A549 (cell line): ENCODE measurements around the gene UTF1. TPM values are rescaled to one million over a fixed set of nuclear protein-coding genes. Genes with fewer than 3 reads are reported as not detected.

Experiments
- ATAC-seq, 2 experiments: fragments of 200-7000 bp in 1 of 2; fragments of >200 bp in 1 of 2; cut with Nextera tagmentation in 1 of 2; cut with Tn5 transposase in 1 of 2; 3 replicates each; pipeline versions ENCODE4 v1.8.0 to v1.9.1; 2018 to 2020; ENCODE audit warnings: mild to moderate bottlenecking in 1 of 2, moderate library complexity in 1 of 2
- CTCF ChIA-PET: fragments of 300-600 bp; sonication (Branson Sonifier 250); formaldehyde crosslinking; extraction: SDS; loops from one replicate; lab custom pipeline; 2021; ENCODE audit warnings: antibody characterized with exemption, inconsistent platforms; lab: Yijun Ruan, JAX
- POLR2A ChIA-PET: fragments of 350-600 bp; formaldehyde crosslinking; extraction: SDS; loops from one replicate; lab custom pipeline; 2021; ENCODE audit warnings: antibody characterized with exemption, inconsistent platforms; lab: Yijun Ruan, JAX
- DNase-seq, 2 experiments: peaks; one replicate each; pipeline versions ENCODE4 v3.0.0 to v3.0.0-alpha.2; 2011 to 2016; ENCODE audit warnings: low read depth in 1 of 2, low spot score in 1 of 2
- FAIRE-seq: peaks from 2 replicates; lab custom pipeline; 2011; peaks lifted over from hg19 to GRCh38; lab: Jason Lieb, UNC
- H3K27ac ChIP-seq, 2 experiments: fragments of >200 bp; sonication (Bioruptor Twin); formaldehyde crosslinking; 3 replicates each; pipeline ENCODE4 v1.5.1; 2016 to 2017
- H3K4me1 ChIP-seq: fragments of >200 bp; sonication (Bioruptor Twin); formaldehyde crosslinking; 3 replicates; pipeline ENCODE4 v1.6.1; 2016
- H3K4me2 ChIP-seq: fragments of >200 bp; sonication (Bioruptor Twin); formaldehyde crosslinking; 3 replicates; pipeline ENCODE4 v1.6.1; 2016
- H3K4me3 ChIP-seq: fragments of >200 bp; sonication (Bioruptor Twin); formaldehyde crosslinking; 3 replicates; pipeline ENCODE4 v1.5.1; 2016
- H3K9me3 ChIP-seq: fragments of >200 bp; sonication (Bioruptor Twin); formaldehyde crosslinking; 3 replicates; pipeline ENCODE4 v1.6.1; 2016
- CBX2 ChIP-seq: fragments of 200-600 bp; sonication (generic); IDR thresholded peaks from 2 replicates; pipeline ENCODE4 v1.6.1; 2016; ENCODE audit warnings: low read depth, mild to moderate bottlenecking, borderline replicate concordance
- CBX8 ChIP-seq: fragments of 200-600 bp; sonication (generic); IDR thresholded peaks from 2 replicates; pipeline ENCODE4 v1.6.1; 2016
- CEBPB ChIP-seq, 2 experiments: fragments of >200 bp in 1 of 2; sonication (Bioruptor Twin) in 1 of 2; formaldehyde crosslinking in 1 of 2; IDR thresholded peaks; 2 replicates each; pipeline ENCODE4 v1.6.1; 2012 to 2016
- CHD2 ChIP-seq: fragments of 150-350 bp; IDR thresholded peaks from 2 replicates; pipeline ENCODE4 v1.6.1; 2014; ENCODE audit warnings: low read length; ENCODE audit not compliant: partially characterized antibody
- CHD4 ChIP-seq: fragments of 200-600 bp; sonication (generic); IDR thresholded peaks from 2 replicates; pipeline ENCODE4 v1.6.1; 2016; ENCODE audit warnings: antibody characterized with exemption, mild to moderate bottlenecking, borderline replicate concordance
- FOXS1 ChIP-seq: fragments of 250-450 bp; sonication (Bioruptor Pico); IDR thresholded peaks from 2 replicates; pipeline ENCODE4 v1.5.0; 2020; ENCODE audit warnings: mild to moderate bottlenecking, moderate library complexity
- HDAC2 ChIP-seq: fragments of 200-600 bp; sonication (generic); IDR thresholded peaks from 2 replicates; pipeline ENCODE4 v1.6.1; 2016
- HOXA7 ChIP-seq: fragments of 250-450 bp; sonication (Bioruptor Pico); IDR thresholded peaks from 2 replicates; pipeline ENCODE4 v1.5.0; 2020; ENCODE audit warnings: mild to moderate bottlenecking, moderate library complexity
- HOXB5 ChIP-seq: fragments of 250-450 bp; sonication (Bioruptor Pico); IDR thresholded peaks from 2 replicates; pipeline ENCODE4 v1.5.0; 2020; ENCODE audit warnings: mild to moderate bottlenecking, moderate library complexity
- JUNB ChIP-seq: fragments of >200 bp; sonication (Bioruptor Twin); formaldehyde crosslinking; IDR thresholded peaks from 2 replicates; pipeline ENCODE4 v1.6.1; 2016
- KDM1A ChIP-seq: fragments of 200-600 bp; sonication (generic); IDR thresholded peaks from 2 replicates; pipeline ENCODE4 v1.6.1; 2016; ENCODE audit warnings: low read depth, mild to moderate bottlenecking
- NFE2L2 ChIP-seq: fragments of 150-350 bp; conservative IDR thresholded peaks from 2 replicates; pipeline ENCODE4 v1.6.1; 2014; ENCODE audit warnings: low read length
- RCOR1 ChIP-seq: fragments of 150-350 bp; IDR thresholded peaks from 2 replicates; pipeline ENCODE4 v1.6.1; 2014; ENCODE audit warnings: antibody characterized with exemption, low read length, low read depth
- ZC3H11A ChIP-seq: fragments of 450-650 bp; IDR thresholded peaks from 2 replicates; pipeline ENCODE4 v1.6.1; 2014; ENCODE audit warnings: antibody characterized with exemption, mild to moderate bottlenecking
- ZSCAN20 ChIP-seq: fragments of 250-450 bp; sonication (Bioruptor Pico); IDR thresholded peaks from 2 replicates; pipeline ENCODE4 v1.8.0; 2022; ENCODE audit warnings: mild to moderate bottlenecking, moderate library complexity
- WGBS: methylation state at CpG from one replicate; pipeline ENCODE4 v1.1.6; 2017; ENCODE audit errors: missing lambda C conversion rate; 5-methylcytosine and 5-hydroxymethylcytosine counted together
- polyA plus RNA-seq, 4 experiments: library from polyadenylated mRNA; depleted of rRNA in 3 of 4; stranded (reverse); fragments of >200 nt; fragmentation: RNase III in 1 of 4; extraction: RNeasy Plus Mini Kit Qiagen cat#74134 plus additional on column Dnase treatment in 1 of 4; gene quantifications; 2 replicates in 3 of 4; 3 replicates in 1 of 4; pipeline ENCODE4 v1.2.3, GENCODE V29; 2011 to 2017
- TF ChIP-seq, protein P1 (sequence below): IDR thresholded peaks from 2 replicates; pipeline ENCODE4 v1.6.1; 2012
- TF ChIP-seq, protein P2 (sequence below): fragments of 250-450 bp; sonication (Bioruptor Pico); IDR thresholded peaks from 2 replicates; pipeline ENCODE4 v1.5.0; 2021; ENCODE audit warnings: mild to moderate bottlenecking, moderate library complexity, borderline replicate concordance
- TF ChIP-seq, protein P3 (sequence below): IDR thresholded peaks from 2 replicates; pipeline ENCODE4 v1.6.1; 2012
- TF ChIP-seq, protein P4 (sequence below): fragments of 450-650 bp; IDR thresholded peaks from 2 replicates; pipeline ENCODE4 v1.6.1; 2014; ENCODE audit warnings: antibody characterized with exemption
- TF ChIP-seq, protein P5 (sequence below): fragments of >200 bp; sonication (Bioruptor Twin); formaldehyde crosslinking; IDR thresholded peaks from 2 replicates; pipeline ENCODE4 v1.6.1; 2016

The UTF1 gene
- polyA plus RNA-seq, 2 of the 4 experiments (the other 2 are of a cell fraction) = not detected

DNA sequence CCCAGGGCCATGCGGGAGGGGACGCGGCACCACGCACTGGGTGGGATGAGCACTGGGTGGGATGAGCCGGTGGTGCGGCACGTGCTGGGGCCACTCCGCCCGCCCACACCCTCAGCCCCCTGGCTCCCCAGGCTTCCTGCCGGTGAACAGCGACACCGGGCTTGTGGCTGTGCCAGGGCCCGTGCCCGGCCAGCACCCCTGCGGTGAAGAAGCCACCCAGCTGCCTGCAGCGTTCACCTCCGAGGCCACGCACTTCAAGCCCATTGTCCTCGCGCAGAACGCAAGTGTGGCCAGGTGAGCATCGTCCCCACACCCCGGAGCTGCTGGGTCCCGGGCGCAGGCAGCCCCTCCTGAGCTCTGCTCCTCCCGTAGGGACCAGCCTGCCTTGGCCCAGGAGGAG lies 31.8 kb upstream of the UTF1 start:
- ChIA-PET POLR2A (no interaction called here), CTCF (interaction anchor here (1.0 to 1.5 kb wide), 2 partner anchors 9 to 12 kb away, joined by 3 read pairs; no protein-coding TSS in a partner anchor)
- WGBS = 84% methylated on average over 8 of the region's 26 CpGs

DNA sequence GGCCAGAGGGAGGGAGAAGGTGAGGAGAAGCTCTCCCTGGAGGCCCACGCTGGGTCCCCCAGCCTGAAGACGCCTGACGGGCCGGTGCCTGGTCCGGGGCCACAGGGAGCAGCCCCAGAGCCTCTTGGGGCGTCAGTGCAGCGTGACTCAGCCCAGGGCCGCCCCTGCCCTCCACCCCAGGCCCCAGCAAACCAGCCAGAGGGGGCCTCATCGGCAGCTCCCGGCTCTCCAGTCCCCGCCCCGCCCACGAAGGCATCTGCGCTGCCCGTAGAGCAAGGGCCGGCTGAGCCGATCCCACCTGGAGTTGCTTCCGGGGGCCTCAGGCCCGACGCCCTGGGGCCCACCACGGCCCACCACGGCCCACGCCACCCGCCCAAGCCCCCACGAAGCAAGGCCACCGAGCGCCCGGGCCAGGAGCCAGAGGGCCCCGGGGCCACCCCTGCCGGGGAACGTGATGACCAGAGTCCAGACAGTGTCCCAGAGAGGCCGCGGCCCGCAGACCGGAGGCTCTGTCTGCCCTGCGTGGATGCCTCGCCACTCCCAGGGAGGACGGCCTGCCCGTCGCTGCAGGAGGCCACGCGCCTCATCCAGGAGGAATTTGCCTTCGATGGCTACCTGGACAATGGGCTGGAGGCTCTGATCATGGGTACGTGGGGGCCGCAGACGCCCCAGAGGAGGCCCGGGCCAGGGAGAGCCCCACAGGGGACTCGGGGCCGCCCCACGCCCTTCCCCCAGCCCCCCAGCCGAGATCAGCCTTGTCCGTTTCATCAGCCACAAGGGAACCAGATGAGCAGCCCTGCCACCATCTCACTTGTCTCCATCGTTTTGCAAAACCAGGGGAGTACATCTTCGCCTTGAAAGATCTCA lies 31.2 kb upstream of the UTF1 start:
- no peaks in the 10 kb centered on the region for H3K4me1 ChIP-seq
- H3K27ac ChIP-seq = no peak overlapping the region
- no peaks in the 10 kb centered on the region for H3K9me3 ChIP-seq
- no peak for DNase-seq
- TF ChIP-seq CBX8 (no peak), CBX2 (no peak), HDAC2 (no peak), FOXS1 (CRISPR knock-in tag) (no peak), CHD2 (no peak), HOXA7 (CRISPR knock-in tag) (no peak), NFE2L2 (no peak), CHD4 (no peak), CEBPB (IDR thresholded peaks at IDR 0.05) (no peak), KDM1A (no peak), ZC3H11A (no peak), JUNB (no peak)
- TF ChIP-seq, protein P1, sequence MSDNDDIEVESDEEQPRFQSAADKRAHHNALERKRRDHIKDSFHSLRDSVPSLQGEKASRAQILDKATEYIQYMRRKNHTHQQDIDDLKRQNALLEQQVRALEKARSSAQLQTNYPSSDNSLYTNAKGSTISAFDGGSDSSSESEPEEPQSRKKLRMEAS = no peak
- H3K4me2 ChIP-seq = no peak overlapping the region
- 71% methylated on average over 23 of the region's 54 CpGs for WGBS
- no peak for ATAC-seq
- no peak overlapping the region for H3K4me3 ChIP-seq
- POLR2A ChIA-PET = no interaction called here
- no peak for FAIRE-seq
- CTCF ChIA-PET = interaction anchor here (1.0 kb wide), 1 partner anchor 8 kb away, joined by 3 read pairs; no protein-coding TSS in a partner anchor

More for the DNA sequence above, 31.8 kb upstream of the UTF1 start:
- TF ChIP-seq ZSCAN20 (CRISPR knock-in tag) = no peak
- TF ChIP-seq, protein P2, sequence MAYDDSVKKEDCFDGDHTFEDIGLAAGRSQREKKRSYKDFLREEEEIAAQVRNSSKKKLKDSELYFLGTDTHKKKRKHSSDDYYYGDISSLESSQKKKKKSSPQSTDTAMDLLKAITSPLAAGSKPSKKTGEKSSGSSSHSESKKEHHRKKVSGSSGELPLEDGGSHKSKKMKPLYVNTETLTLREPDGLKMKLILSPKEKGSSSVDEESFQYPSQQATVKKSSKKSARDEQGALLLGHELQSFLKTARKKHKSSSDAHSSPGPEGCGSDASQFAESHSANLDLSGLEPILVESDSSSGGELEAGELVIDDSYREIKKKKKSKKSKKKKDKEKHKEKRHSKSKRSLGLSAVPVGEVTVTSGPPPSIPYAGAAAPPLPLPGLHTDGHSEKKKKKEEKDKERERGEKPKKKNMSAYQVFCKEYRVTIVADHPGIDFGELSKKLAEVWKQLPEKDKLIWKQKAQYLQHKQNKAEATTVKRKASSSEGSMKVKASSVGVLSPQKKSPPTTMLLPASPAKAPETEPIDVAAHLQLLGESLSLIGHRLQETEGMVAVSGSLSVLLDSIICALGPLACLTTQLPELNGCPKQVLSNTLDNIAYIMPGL (CRISPR knock-in tag) = no peak
- no peak for TF ChIP-seq HOXB5 (CRISPR knock-in tag)
- TF ChIP-seq, all 56 proteins: peak for 0
- H3K9me3 ChIP-seq = no peaks in the 10 kb centered on the region
- ATAC-seq = no peak
- no peak overlapping the region for H3K4me3 ChIP-seq
- no peak for DNase-seq
- FAIRE-seq = no peak
- H3K4me2 ChIP-seq = no peak overlapping the region
- no peak overlapping the region for H3K27ac ChIP-seq
- no peaks in the 10 kb centered on the region for H3K4me1 ChIP-seq

DNA sequence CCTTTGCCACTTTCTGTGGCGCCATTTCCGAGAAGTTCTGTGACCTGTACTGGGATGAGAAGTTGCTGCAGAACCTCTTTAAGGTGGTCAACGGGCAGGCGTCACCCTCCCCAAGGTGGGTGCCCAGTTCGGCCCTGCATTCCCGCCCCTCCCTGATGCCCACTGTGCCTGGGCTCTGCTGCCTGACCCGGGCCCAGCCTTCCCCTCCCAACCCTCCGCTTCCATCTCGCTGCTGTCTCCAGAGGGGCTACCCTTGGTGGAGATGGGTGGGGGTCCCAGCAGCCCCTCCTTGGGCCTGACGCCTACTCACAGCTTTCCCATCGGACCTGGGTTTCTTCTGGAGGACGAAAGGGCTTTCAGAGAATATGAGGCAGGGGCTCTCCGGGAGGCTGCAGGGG lies 30.5 kb upstream of the UTF1 start:
- FAIRE-seq (no peak), ATAC-seq (no peak), DNase-seq (no peak)
- ChIA-PET CTCF (no interaction called here), POLR2A (no interaction called here)
- Histone ChIP-seq H3K4me3 (no peak overlapping the region), H3K9me3 (no peaks in the 10 kb centered on the region), H3K4me1 (no peaks in the 10 kb centered on the region), H3K4me2 (no peak overlapping the region), H3K27ac (no peak overlapping the region)
- 75% methylated on average over 12 of the region's 13 CpGs for whole genome bisulfite sequencing
- TF ChIP-seq, protein P3, sequence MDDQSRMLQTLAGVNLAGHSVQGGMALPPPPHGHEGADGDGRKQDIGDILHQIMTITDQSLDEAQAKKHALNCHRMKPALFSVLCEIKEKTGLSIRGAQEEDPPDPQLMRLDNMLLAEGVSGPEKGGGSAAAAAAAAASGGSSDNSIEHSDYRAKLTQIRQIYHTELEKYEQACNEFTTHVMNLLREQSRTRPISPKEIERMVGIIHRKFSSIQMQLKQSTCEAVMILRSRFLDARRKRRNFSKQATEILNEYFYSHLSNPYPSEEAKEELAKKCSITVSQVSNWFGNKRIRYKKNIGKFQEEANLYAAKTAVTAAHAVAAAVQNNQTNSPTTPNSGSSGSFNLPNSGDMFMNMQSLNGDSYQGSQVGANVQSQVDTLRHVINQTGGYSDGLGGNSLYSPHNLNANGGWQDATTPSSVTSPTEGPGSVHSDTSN = no peak
- TF ChIP-seq, protein P4, sequence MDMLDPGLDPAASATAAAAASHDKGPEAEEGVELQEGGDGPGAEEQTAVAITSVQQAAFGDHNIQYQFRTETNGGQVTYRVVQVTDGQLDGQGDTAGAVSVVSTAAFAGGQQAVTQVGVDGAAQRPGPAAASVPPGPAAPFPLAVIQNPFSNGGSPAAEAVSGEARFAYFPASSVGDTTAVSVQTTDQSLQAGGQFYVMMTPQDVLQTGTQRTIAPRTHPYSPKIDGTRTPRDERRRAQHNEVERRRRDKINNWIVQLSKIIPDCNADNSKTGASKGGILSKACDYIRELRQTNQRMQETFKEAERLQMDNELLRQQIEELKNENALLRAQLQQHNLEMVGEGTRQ = no peak
- TF ChIP-seq, protein P5, sequence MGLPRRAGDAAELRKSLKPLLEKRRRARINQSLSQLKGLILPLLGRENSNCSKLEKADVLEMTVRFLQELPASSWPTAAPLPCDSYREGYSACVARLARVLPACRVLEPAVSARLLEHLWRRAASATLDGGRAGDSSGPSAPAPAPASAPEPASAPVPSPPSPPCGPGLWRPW = no peak
- no peak for TF ChIP-seq RCOR1
